ENCODE data around the gene ACOT8. TPM values are rescaled to one million over a fixed set of nuclear protein-coding genes. Genes with fewer than 3 reads are reported as not detected.
"Not testable (repeated sequence)": the region's sequence is repeated elsewhere in the genome, so short reads cannot be mapped to it uniquely, and the experiment has no call there.

ACOT8 gene
- polyA plus RNA-seq, 3 donors, result 27.0 to 29.8 (median 28.1) TPM

- DNase-seq, result peak; percentile 92
Measured at GRCh38 chr20:45890985-45891983, 34.1 kb upstream of the ACOT8 start, which contains the start of the genes CTSA and NEURL2. CTSA (plus strand) TSS chr20:45891335; CDS start chr20:45891569, 234 bp downstream. NEURL2 (minus strand) TSS chr20:45891208; CDS start chr20:45890991, 217 bp downstream.

- DNase-seq, result peak; percentile 87
Measured at GRCh38 chr20:45890077-45890984, 33.1 kb upstream of the ACOT8 start.

GRCh38 chr20:45888681-45889080 is 31.5 kb upstream of the ACOT8 start:
- DNase-seq, result no peak

- no peak for DNase-seq
Measured at GRCh38 chr20:45887346-45887715, 30.1 kb upstream of the ACOT8 start, which contains the start of gene SPATA25. SPATA25 (minus strand) TSS chr20:45887622; CDS start chr20:45887590, 32 bp downstream.

GRCh38 chr20:45886590-45887345 is 29.6 kb upstream of the ACOT8 start:
- DNase-seq, result no peak

- DNase-seq, result no peak
Measured at GRCh38 chr20:45883100-45883469, 25.9 kb upstream of the ACOT8 start.

GRCh38 chr20:45882469-45883099 is 25.4 kb upstream of the ACOT8 start:
- no peak for DNase-seq

- DNase-seq, result peak; percentile 99
Measured at GRCh38 chr20:45880988-45881788, 24.0 kb upstream of the ACOT8 start, which contains the start of gene ZSWIM1. ZSWIM1 (plus strand) TSS chr20:45881227; CDS start chr20:45882593, 1,366 bp downstream.

- DNase-seq, result no peak
Measured at GRCh38 chr20:45878076-45878761, 21.0 kb upstream of the ACOT8 start.

GRCh38 chr20:45874576-45874975 is 17.4 kb upstream of the ACOT8 start:
- DNase-seq, result no peak

- not testable (repeated sequence) for DNase-seq
Measured at GRCh38 chr20:45874104-45874481, 16.9 kb upstream of the ACOT8 start.

GRCh38 chr20:45873409-45874103 is 16.4 kb upstream of the ACOT8 start:
- DNase-seq, result no peak

- no peak for DNase-seq
Measured at GRCh38 chr20:45872626-45873025, 15.4 kb upstream of the ACOT8 start.

- no peak for DNase-seq
Measured at GRCh38 chr20:45867819-45868176, 10.6 kb upstream of the ACOT8 start.

- DNase-seq, result no peak
Measured at GRCh38 chr20:45867136-45867818, 10.1 kb upstream of the ACOT8 start.

- DNase-seq, result no peak
Measured at GRCh38 chr20:45866454-45866853, 9.3 kb upstream of the ACOT8 start.

GRCh38 chr20:45863543-45864470 is 6.6 kb upstream of the ACOT8 start:
- no peak for DNase-seq
